Endothelial cell of umbilical vein (primary cell): Measurements from ENCODE around the gene KIAA1755. TPM values are rescaled to one million over a fixed set of nuclear protein-coding genes. Genes with fewer than 3 reads are reported as not detected.
"Not testable (repeated sequence)": the region's sequence is repeated elsewhere in the genome, so short reads cannot be mapped to it uniquely, and the experiment has no call there.

ENCODE experiments used
- BruUV-seq: library from RNA; stranded (reverse); fragments of 400-500 nt; replicated peaks from 2 replicates; lab custom pipeline; 2021; lab: Mats Ljungman, UMichigan
- CTCF ChIA-PET: fragments of 300-600, 350-600 bp; sonication (Branson Sonifier 250); formaldehyde crosslinking; loops from one replicate; lab custom pipeline; 2021; ENCODE audit warnings: antibody characterized with exemption, inconsistent platforms; lab: Charles Lee
- POLR2A ChIA-PET: fragments of 300-600, 350-600 bp; sonication (Branson Sonifier 250); formaldehyde crosslinking; loops from one replicate; lab custom pipeline; 2021; ENCODE audit warnings: antibody characterized with exemption, inconsistent platforms; lab: Charles Lee
- DNase-seq: peaks from one replicate; pipeline ENCODE4 v3.0.0-alpha.2; 2011; ENCODE audit warnings: low read depth, low spot score
- FAIRE-seq: peaks from 2 replicates; lab custom pipeline; 2011; peaks lifted over from hg19 to GRCh38; lab: Jason Lieb, UNC
- H2AFZ ChIP-seq: 2 replicates; pipeline ENCODE4 v1.6.0; 2012; ENCODE audit warnings: low read depth, low read length, control low read depth, inconsistent platforms
- H3K27ac ChIP-seq: 2 replicates; pipeline ENCODE4 v1.5.1; 2011; ENCODE audit warnings: low read depth, mild to moderate bottlenecking, control low read depth, low read length, moderate library complexity; ENCODE audit not compliant: insufficient read depth
- H3K27me3 ChIP-seq, 2 experiments: 2 replicates each; pipeline versions ENCODE4 v1.6.0 to v1.6.1; 2011; ENCODE audit warnings: low read length in 2 of 2, mixed read lengths in 1 of 2; ENCODE audit not compliant: control insufficient read depth in 2 of 2, insufficient read depth in 2 of 2
- H3K36me3 ChIP-seq, 2 experiments: 2 replicates in 1 of 2; 3 replicates in 1 of 2; pipeline ENCODE4 v1.5.1; 2011; ENCODE audit warnings: low read length in 2 of 2, mild to moderate bottlenecking in 1 of 2, moderate library complexity in 1 of 2; ENCODE audit not compliant: control insufficient read depth in 2 of 2, insufficient read depth in 2 of 2; ENCODE audit errors: extremely low read depth in 1 of 2
- H3K4me1 ChIP-seq: 3 replicates; pipeline ENCODE4 v1.5.1; 2011; ENCODE audit warnings: mild to moderate bottlenecking, low read length; ENCODE audit not compliant: control insufficient read depth, insufficient read depth; ENCODE audit errors: extremely low read depth
- H3K4me2 ChIP-seq: 2 replicates; pipeline ENCODE4 v1.6.1; 2011; ENCODE audit warnings: low read length, control low read depth, mixed read lengths; ENCODE audit not compliant: insufficient read depth
- H3K4me3 ChIP-seq, 3 experiments: fragments of 200-600 bp in 1 of 3; sonication (generic), shearing (Covaris generic) in 1 of 3; replicated peaks in 1 of 3; 2 replicates each; pipeline ENCODE4 v1.5.1; 2011 to 2016; ENCODE audit warnings: control low read depth in 3 of 3, low read length in 3 of 3, mild to moderate bottlenecking in 2 of 3, inconsistent platforms in 1 of 3, low read depth in 1 of 3, moderate library complexity in 1 of 3; ENCODE audit not compliant: insufficient read depth in 1 of 3
- H3K79me2 ChIP-seq: 2 replicates; pipeline ENCODE4 v1.6.0; 2012; ENCODE audit warnings: low read length, inconsistent platforms; ENCODE audit not compliant: control insufficient read depth, insufficient read depth
- H3K9ac ChIP-seq: replicated peaks from 2 replicates; pipeline ENCODE3; 2011; ENCODE audit warnings: low read length, control low read depth; ENCODE audit not compliant: insufficient read depth; ENCODE audit errors: extremely low read depth
- H3K9me1 ChIP-seq: replicated peaks from 3 replicates; pipeline ENCODE4 v1.6.0; 2011; ENCODE audit warnings: mild to moderate bottlenecking, low read length; ENCODE audit not compliant: control insufficient read depth, insufficient read depth; ENCODE audit errors: extremely low read depth
- H3K9me3 ChIP-seq: replicated peaks from 2 replicates; pipeline ENCODE4 v1.5.1; 2012; ENCODE audit warnings: low read length, inconsistent platforms; ENCODE audit not compliant: control insufficient read depth, insufficient read depth
- H4K20me1 ChIP-seq: replicated peaks from 2 replicates; pipeline ENCODE3; 2011; ENCODE audit warnings: mild to moderate bottlenecking, low read length; ENCODE audit not compliant: control insufficient read depth, insufficient read depth; ENCODE audit errors: extremely low read depth
- CTCF ChIP-seq, 2 donors: IDR thresholded peaks; 1 replicate in 1 of 2; 2 replicates in 1 of 2; pipeline ENCODE4 v1.5.1; 2011; ENCODE audit warnings: low read length in 2 of 2, mild to moderate bottlenecking in 2 of 2, moderate library complexity in 2 of 2, control low read depth in 1 of 2, inconsistent platforms in 1 of 2, low read depth in 1 of 2; ENCODE audit not compliant: insufficient read depth in 1 of 2; ENCODE audit errors: extremely low read depth in 1 of 2
- JUN ChIP-seq: IDR thresholded peaks from 2 replicates; pipeline ENCODE4 v1.6.1; 2011; ENCODE audit warnings: borderline replicate concordance, low read depth; ENCODE audit not compliant: insufficient read length, insufficient read depth
- MAX ChIP-seq: IDR thresholded peaks from 2 replicates; pipeline ENCODE4 v1.6.1; 2011; ENCODE audit not compliant: insufficient read depth, insufficient read length
- POLR2A ChIP-seq: IDR thresholded peaks from 2 replicates; pipeline ENCODE4 v1.6.1; 2012; ENCODE audit warnings: low read depth, mild to moderate bottlenecking, control low read depth, low read length
- dilution Hi-C: fragments of 300-500 bp; cut with MboI; formaldehyde crosslinking; loops from one replicate; pipeline ENCODE4 v1.15.0; 2019; ENCODE audit warnings: low sequenced_read_pairs; ENCODE audit not compliant: extremely low pct_ligation_motif_present
- intact Hi-C: fragments of 100-400 bp; cut with micrococcal nuclease; formaldehyde crosslinking; loops from one replicate; pipeline ENCODE4 v1.10.0; 2022
- polyA plus RNA-seq, 4 experiments: library from polyadenylated mRNA; depleted of rRNA in 3 of 4; stranded (reverse) in 3 of 4; unstranded in 1 of 4; fragments of >200 nt; gene quantifications; 2 replicates each; pipeline versions ENCODE4 v1.2.1 to v1.2.3, GENCODE V29; 2011 to 2012; ENCODE audit warnings: missing spikeins in 1 of 4
- total RNA-seq: library from RNA; stranded (reverse); gene quantifications from 2 replicates; pipeline ENCODE4 v1.2.3, GENCODE V29; 2021

The KIAA1755 gene
- total and polyA plus RNA-seq, 2 donors (not counting 3 experiments of a cell fraction or from before 2014, with no cell fraction given): 0.36 to 0.51 TPM

- no peak overlapping the region for H3K27ac ChIP-seq
- no peak overlapping the region for H3K4me3 ChIP-seq
- ChIA-PET POLR2A (no interaction called here), CTCF (no interaction called here)
- intact Hi-C loops (no loop called here), dilution Hi-C loops (no loop called here)
- TF ChIP-seq JUN (no peak), POLR2A (no peak), CTCF (IDR thresholded peaks at IDR 0.05; ENCODE audit: extremely low read depth in 1 of 2, insufficient read depth in 1 of 2, low read depth in 1 of 2, low read length in 2 of 2) (no peak), MAX (no peak)
- H3K9me3 ChIP-seq: no peaks in the 10 kb centered on the region
- FAIRE-seq (no peak), DNase-seq (no peak)
- no peaks in the 10 kb centered on the region for H3K4me1 ChIP-seq
- H3K4me2 ChIP-seq: no peak overlapping the region
- no peaks in the 10 kb centered on the region for H3K79me2 ChIP-seq
- H3K27me3 ChIP-seq: no peaks in the 10 kb centered on the region
- H2AFZ ChIP-seq: no peak overlapping the region
- no TSS peak for BruUV-seq
- no peaks in the 10 kb centered on the region for H3K36me3 ChIP-seq
- H3K9ac ChIP-seq: no peak overlapping the region
- no peaks in the 10 kb centered on the region for H3K9me1 ChIP-seq
- H4K20me1 ChIP-seq: no peaks in the 10 kb centered on the region
Measured at GRCh38 chr20:38248133-38248532, 12.4 kb downstream of the KIAA1755 start.

- H3K4me3 ChIP-seq, H3K36me3 ChIP-seq, dilution Hi-C loops, POLR2A ChIA-PET, DNase-seq, H3K9me1 ChIP-seq, H2AFZ ChIP-seq, BruUV-seq, H3K4me1 ChIP-seq, CTCF ChIA-PET, intact Hi-C loops, H3K79me2 ChIP-seq, H3K9ac ChIP-seq, H3K9me3 ChIP-seq, FAIRE-seq, H3K4me2 ChIP-seq, H3K27ac ChIP-seq, H3K27me3 ChIP-seq, H4K20me1 ChIP-seq: not testable (repeated sequence)
Measured at GRCh38 chr20:38247725-38248124, 12.8 kb downstream of the KIAA1755 start.
